ENCODE data around the gene APBB1IP.

DNA sequence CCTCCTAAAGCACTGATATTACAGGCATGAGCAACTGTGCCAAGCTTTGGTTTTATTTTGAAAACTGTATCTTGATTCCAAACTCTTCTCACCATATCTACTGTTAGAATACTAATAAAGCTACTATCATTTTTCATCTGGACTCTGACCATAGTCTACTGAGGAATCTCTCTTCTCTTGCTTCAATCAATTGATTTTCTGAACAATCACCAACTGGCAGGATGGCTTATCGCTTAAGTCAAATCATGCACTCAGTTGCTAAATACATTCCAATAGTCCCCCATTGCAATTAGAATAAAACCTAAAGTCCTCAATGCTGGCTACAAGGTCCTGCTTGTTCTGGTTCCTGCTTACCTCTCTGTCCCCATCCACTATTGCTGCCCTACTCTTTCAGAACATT is 2.3 kb upstream of the APBB1IP start:
- TF ChIP-seq CTCF (IDR thresholded peaks at IDR 0.05; ENCODE audit: insufficient read depth, low read length, poor library complexity, severe bottlenecking) (no peak), EZH2phosphoT487 (conservative IDR thresholded peaks at IDR 0.05; ENCODE audit: low read length) (no peak)
